ENCODE data around the gene LILRB5. TPM values are rescaled to one million over a fixed set of nuclear protein-coding genes. Genes with fewer than 3 reads are reported as not detected.
A peak's percentile ranks its signal among the peaks of the same experiment; 100 is the strongest.

The LILRB5 gene
- total RNA-seq, 1 donor from 2014 or later = not detected

DNA sequence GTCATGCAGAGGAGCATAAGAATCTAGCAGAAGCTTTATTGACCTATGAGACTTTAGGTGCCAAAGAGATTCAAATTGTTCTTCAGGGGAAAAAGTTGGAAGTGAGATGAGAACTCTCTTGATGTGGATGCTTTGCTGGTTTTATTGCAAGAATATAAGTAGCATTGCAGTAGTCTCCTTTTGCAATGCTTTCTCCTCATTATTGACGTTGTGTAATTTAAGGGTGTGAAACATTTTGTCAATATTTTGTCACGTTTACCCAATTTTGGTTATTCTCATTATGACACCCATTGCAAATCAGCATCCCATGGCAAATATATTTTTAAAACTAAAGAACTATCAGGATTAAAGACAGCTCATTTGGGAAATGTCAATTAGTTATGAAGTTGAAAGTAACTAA lies 11.9 kb upstream of the LILRB5 start:
- no peaks in the 10 kb centered on the region for H3K79me2 ChIP-seq (ENCODE audit: low read depth)
- H3F3A ChIP-seq (ENCODE audit: low read depth) = no peaks in the 10 kb centered on the region
- H4K20me1 ChIP-seq (ENCODE audit: low read depth) = no peaks in the 10 kb centered on the region
- no peak overlapping the region for H3K4me3 ChIP-seq
- H3K4me2 ChIP-seq = no peak overlapping the region
- H3K4me3 Mint-ChIP-seq = no peak overlapping the region
- peaks cover 3% of the 10 kb centered on the region for H3K4me1 Mint-ChIP-seq
- H3K36me3 Mint-ChIP-seq = no peaks in the 10 kb centered on the region
- H3K27me3 ChIP-seq = peaks cover 35% of the 10 kb centered on the region
- no peaks in the 10 kb centered on the region for H3K9me3 ChIP-seq (ENCODE audit: low read depth)
- H3K27me3 Mint-ChIP-seq (ENCODE audit: insufficient read depth, low read depth) = peaks cover 7% of the 10 kb centered on the region
- H3K9ac ChIP-seq = no peak overlapping the region
- no peak overlapping the region for H3K27ac Mint-ChIP-seq
- DNase-seq (ENCODE audit: low spot score) = no peak
- no peak overlapping the region for H2AFZ ChIP-seq (replicated peaks)
- H3K4me1 ChIP-seq = no peaks in the 10 kb centered on the region
- no peak overlapping the region for H3K27ac ChIP-seq
- H3K9me3 Mint-ChIP-seq = no peaks in the 10 kb centered on the region
- TF ChIP-seq EZH2phosphoT487 (IDR thresholded peaks at IDR 0.05) (no peak), EZH2 (IDR thresholded peaks at IDR 0.05) (no peak)
- TF ChIP-seq, protein P1, sequence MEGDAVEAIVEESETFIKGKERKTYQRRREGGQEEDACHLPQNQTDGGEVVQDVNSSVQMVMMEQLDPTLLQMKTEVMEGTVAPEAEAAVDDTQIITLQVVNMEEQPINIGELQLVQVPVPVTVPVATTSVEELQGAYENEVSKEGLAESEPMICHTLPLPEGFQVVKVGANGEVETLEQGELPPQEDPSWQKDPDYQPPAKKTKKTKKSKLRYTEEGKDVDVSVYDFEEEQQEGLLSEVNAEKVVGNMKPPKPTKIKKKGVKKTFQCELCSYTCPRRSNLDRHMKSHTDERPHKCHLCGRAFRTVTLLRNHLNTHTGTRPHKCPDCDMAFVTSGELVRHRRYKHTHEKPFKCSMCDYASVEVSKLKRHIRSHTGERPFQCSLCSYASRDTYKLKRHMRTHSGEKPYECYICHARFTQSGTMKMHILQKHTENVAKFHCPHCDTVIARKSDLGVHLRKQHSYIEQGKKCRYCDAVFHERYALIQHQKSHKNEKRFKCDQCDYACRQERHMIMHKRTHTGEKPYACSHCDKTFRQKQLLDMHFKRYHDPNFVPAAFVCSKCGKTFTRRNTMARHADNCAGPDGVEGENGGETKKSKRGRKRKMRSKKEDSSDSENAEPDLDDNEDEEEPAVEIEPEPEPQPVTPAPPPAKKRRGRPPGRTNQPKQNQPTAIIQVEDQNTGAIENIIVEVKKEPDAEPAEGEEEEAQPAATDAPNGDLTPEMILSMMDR (IDR thresholded peaks at IDR 0.05) = no peak
- H3K36me3 ChIP-seq = no peaks in the 10 kb centered on the region

DNA sequence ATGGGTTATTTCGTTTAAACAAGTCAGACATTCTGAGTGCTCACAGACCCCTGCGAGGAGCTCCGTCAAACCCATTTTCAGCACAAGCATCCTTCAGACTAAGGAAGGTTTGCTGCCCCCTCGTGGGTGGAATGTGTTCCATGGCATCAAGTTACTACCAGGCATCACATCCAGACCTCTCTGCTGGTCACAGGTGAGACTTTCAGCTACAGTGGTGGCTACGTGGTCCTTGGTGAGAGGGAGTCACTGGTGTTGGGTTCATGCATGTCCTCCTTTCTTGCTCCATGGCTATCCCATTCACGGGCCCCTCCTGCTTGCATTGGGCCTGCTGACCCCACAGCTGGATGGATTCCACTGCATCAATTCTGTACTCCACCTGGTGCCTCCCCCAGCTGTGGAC lies 9.1 kb upstream of the LILRB5 start:
- H3K27ac Mint-ChIP-seq = no peak overlapping the region

DNA sequence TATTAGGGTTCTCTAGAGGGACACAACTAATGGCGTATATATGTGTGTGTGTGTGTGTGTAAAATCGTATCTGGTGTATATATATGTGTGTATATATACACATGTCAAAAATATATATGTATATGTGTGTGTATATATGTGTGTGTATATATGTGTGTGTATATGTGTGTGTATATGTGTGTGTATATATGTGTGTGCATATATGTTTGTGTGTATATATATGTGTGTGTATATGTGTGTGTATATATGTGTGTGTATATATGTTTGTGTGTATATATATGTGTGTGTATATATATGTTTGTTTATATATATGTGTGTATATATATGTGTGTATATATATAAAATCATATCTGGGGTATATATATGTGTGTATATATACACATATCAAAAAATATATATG lies 5.4 kb upstream of the LILRB5 start:
- H3K4me2 ChIP-seq = no peak overlapping the region
- no peak overlapping the region for H3K4me3 Mint-ChIP-seq
- no peaks in the 10 kb centered on the region for H3K9me3 ChIP-seq (ENCODE audit: low read depth)
- H3K4me1 ChIP-seq = no peaks in the 10 kb centered on the region
- no peaks in the 10 kb centered on the region for H3K9me3 Mint-ChIP-seq
- peaks cover 6% of the 10 kb centered on the region for H3F3A ChIP-seq (ENCODE audit: low read depth)
- DNase-seq (ENCODE audit: low spot score) = no peak
- H3K27me3 Mint-ChIP-seq (ENCODE audit: insufficient read depth, low read depth) = peaks cover 8% of the 10 kb centered on the region
- TF ChIP-seq, protein P1 (IDR thresholded peaks at IDR 0.05) = no peak
- no peak for TF ChIP-seq EZH2phosphoT487 (IDR thresholded peaks at IDR 0.05)
- no peak for TF ChIP-seq EZH2 (IDR thresholded peaks at IDR 0.05)
- H3K27ac Mint-ChIP-seq = no peak overlapping the region
- H2AFZ ChIP-seq (replicated peaks) = no peak overlapping the region
- H3K9ac ChIP-seq = no peak overlapping the region
- no peaks in the 10 kb centered on the region for H3K36me3 Mint-ChIP-seq
- no peaks in the 10 kb centered on the region for H4K20me1 ChIP-seq (ENCODE audit: low read depth)
- H3K27ac ChIP-seq = no peak overlapping the region
- H3K79me2 ChIP-seq (ENCODE audit: low read depth) = no peaks in the 10 kb centered on the region
- no peak overlapping the region for H3K4me3 ChIP-seq
- H3K27me3 ChIP-seq = peaks cover under 1% of the 10 kb centered on the region
- no peaks in the 10 kb centered on the region for H3K36me3 ChIP-seq
- H3K4me1 Mint-ChIP-seq = peaks cover 3% of the 10 kb centered on the region

More for the DNA sequence above, 9.1 kb upstream of the LILRB5 start:
- TF ChIP-seq EZH2phosphoT487 (IDR thresholded peaks at IDR 0.05) (no peak), EZH2 (IDR thresholded peaks at IDR 0.05) (no peak)
- TF ChIP-seq, protein P1 (IDR thresholded peaks at IDR 0.05) = peak; percentile 84
- Histone ChIP-seq H3K36me3 (no peaks in the 10 kb centered on the region), H3K27ac (no peak overlapping the region), H3K4me2 (no peak overlapping the region), H3K79me2 (ENCODE audit: low read depth) (no peaks in the 10 kb centered on the region), H2AFZ (replicated peaks) (no peak overlapping the region), H3K4me1 (no peaks in the 10 kb centered on the region), H3K9ac (no peak overlapping the region), H3K27me3 (peaks cover 31% of the 10 kb centered on the region), H4K20me1 (ENCODE audit: low read depth) (no peaks in the 10 kb centered on the region), H3K9me3 (ENCODE audit: low read depth) (no peaks in the 10 kb centered on the region), H3F3A (ENCODE audit: low read depth) (peaks cover 6% of the 10 kb centered on the region), H3K4me3 (no peak overlapping the region)
- DNase-seq (ENCODE audit: low spot score) = peak; percentile 92
- H3K4me1 Mint-ChIP-seq = peaks cover 3% of the 10 kb centered on the region
- H3K27me3 Mint-ChIP-seq (ENCODE audit: insufficient read depth, low read depth) = peaks cover 4% of the 10 kb centered on the region
- no peaks in the 10 kb centered on the region for H3K9me3 Mint-ChIP-seq
- no peaks in the 10 kb centered on the region for H3K36me3 Mint-ChIP-seq
- peak overlapping the region; percentile 4 for H3K4me3 Mint-ChIP-seq
